G401 (cell line): ENCODE results near the gene GBA3. TPM values are rescaled to one million over a fixed set of nuclear protein-coding genes. Genes with fewer than 3 reads are reported as not detected.

Experiments
- DNase-seq: peaks from one replicate; pipeline ENCODE4 v3.0.0-alpha.2; 2015; ENCODE audit warnings: low spot score
- in situ Hi-C: cut with HindIII; loops from 2 replicates; pipeline ENCODE4 v1.10.0; 2016; ENCODE audit warnings: low sequenced_read_pairs, mixed read lengths
- total RNA-seq: library from RNA; depleted of rRNA; stranded (reverse); fragments of >200 nt; shearing (Covaris generic); gene quantifications from 2 replicates; pipeline ENCODE4 v1.2.3, GENCODE V29; 2014

Gene GBA3
- total RNA-seq, 1 experiment from 2014 or later, result not detected

DNA sequence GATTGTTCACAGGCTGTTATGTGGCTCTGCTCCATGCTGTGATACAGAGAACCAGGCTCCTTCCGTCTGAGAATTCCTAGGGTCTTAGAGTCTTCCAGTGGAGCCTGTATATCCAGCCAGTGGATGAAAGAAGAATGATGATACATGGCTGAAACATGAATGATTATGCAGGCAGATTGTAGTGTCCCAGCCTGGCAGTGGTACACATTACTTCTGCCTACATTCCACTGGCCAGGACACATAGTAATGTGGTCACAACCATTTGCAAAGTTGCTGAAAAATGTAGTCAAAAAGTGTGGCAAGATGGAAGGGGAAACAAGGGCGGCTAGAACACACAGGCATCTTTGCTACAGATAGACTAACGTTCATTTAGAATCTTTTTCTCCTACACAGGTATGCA lies 4.5 kb upstream of the GBA3 start:
- in situ Hi-C loops, result no loop called here
- DNase-seq, result no peak

DNA sequence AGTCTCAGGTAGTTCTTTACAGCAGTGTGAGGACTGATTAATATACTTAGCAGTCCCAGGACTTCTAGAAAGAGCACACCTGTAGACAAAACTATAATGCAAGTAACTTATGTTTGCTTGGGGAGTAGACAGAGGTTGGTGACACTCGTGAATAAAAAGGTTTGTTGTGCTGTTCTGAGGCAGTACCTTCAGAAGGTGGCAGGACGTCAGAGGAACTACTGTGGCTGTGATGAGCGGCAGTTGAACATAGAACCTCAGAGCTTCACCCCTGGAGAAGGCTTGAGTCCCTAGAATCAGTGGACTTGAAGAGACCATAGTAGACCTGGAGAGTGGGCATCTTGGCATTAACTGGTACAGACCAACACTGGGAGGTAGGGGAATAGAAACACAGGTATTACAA lies 3.3 kb upstream of the GBA3 start:
- in situ Hi-C loops, result no loop called here

DNA sequence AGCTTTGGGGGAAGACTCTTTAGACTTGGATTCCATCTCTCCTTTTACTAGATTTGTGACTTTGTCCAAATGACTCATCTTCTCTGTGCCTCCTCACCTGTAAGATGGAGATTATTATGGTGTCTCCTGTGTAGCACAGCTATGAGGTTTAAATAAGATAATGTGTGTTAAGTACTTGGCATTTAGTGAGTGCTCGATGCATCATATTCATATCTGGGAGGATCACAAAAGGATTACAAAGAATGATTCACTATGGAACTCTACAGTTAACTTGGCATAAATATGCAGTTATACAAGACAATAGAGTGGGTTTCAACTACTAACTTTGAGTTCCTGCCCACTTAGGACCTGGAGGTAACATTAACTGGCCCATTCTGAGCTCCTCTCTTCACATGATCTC lies 2.3 kb downstream of the GBA3 start:
- in situ Hi-C loops, result no loop called here
- DNase-seq, result no peak

More for the DNA sequence above, 3.3 kb upstream of the GBA3 start:
- DNase-seq, result no peak

DNA sequence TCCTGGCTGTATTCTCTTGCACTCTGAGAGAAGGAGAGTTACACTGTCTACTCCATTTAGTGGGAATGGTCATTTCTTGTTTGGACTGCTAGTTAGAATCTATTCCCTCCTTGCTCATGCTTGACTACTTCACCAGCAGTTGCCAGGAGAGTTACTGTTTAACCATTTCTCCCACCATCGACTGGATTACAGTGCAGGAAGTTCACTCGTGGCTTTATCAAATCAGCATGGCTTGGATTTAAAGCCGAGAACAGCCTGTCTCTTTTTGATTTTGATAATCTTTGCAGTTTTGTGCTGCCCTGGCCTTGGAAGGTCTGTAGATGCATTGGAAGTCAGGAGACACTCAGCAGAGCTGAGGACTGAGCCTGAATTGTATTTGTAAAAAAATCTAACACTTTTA lies 3.2 kb downstream of the GBA3 start:
- no peak for DNase-seq
- in situ Hi-C loops, result no loop called here

DNA sequence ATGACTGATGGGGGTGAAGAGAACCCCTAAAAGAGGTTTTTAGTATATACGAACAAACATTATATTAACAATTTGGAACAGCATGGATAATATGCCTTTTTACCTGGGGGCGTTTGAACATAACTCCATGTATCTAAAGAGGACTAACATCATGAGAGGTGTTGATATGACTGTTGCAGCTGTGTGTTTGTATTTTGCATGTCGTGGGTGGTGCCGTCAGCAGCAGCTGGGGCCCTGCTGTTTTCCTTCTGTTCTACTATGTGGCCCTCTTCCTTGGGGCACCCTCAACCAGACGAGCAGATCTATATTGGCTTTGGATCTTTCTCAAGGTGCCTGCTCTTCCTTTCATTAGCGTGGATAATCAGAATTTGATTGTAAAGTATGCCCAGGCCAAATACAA lies 11.2 kb downstream of the GBA3 start:
- DNase-seq, result no peak
- in situ Hi-C loops, result no loop called here

DNA sequence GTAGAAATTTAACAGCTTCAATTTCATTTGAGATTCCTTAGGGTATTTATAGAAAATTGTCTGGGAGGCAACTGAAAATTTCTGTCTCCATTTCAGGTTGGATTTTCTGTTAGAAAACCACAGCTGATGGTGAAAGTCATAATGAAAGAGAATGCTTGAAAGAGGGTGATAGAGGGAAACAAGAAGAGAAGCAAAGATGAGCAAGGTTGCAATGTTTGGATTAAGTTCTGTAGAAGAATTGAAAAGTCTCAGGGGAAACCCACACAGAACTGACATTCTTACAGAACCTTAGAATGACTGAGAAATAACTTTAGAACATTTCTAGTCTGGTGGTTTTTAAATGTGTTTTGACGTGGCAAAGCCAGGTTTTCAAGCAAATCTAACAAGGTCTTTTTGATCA lies 14.7 kb downstream of the GBA3 start:
- in situ Hi-C loops, result no loop called here
- DNase-seq, result no peak

DNA sequence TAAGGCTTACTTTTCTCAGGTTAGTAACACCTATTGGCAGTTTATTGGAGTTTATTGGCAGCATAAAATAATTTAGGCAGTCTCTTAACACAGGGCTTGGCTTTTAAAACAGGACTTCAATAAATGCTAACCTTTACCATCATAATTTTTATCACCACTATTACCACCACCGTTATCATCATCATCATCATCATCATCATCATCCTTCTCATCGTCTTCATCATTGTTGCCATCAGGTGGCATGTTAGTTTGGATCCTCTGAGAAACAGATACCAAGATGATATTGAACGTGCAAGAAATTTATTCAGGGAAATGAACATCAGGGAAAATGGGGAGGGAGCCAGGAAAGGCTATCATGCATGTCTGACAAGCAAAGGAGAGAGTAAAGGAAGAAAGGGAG lies 16.2 kb downstream of the GBA3 start:
- no peak for DNase-seq
- in situ Hi-C loops, result no loop called here

DNA sequence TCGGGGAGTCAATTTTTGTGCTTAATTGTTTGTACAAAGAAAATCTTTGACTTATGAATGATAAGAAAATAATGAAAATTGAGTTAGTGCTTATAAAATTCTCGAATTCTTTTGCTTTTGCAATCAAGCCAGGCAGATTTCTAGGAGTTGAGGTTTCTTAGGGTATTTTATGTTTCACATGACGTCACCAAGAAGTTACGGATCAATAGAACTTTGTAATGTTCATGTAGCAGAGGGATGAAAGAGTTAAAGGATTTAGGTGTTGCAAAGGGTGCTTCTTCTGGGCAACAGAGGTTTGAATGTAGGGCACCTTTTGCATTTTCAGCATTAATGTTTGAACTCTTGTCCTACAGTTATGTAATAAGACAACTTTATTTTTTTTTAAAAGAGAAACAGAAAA lies 19.4 kb downstream of the GBA3 start:
- in situ Hi-C loops, result no loop called here
- DNase-seq, result no peak

DNA sequence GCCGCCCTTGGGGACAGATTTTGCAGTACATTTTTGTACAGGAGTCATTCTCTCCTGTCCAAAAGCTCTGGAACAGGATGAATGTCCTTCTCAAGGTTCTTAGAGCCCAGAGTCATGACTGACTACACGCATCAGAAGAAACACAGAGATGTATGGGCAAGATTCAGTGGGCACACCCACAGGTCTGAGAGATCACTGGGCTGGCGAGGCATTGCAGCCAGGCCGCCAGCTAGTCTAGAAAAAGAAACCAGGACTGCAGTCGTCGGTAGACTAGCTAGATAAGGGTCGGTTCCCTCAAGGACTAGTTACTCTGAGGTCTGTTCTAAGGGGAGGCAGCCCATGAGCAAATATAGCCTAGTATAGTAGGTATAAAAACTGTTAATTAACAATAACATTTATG lies 19.8 kb downstream of the GBA3 start:
- DNase-seq, result no peak
- in situ Hi-C loops, result no loop called here

DNA sequence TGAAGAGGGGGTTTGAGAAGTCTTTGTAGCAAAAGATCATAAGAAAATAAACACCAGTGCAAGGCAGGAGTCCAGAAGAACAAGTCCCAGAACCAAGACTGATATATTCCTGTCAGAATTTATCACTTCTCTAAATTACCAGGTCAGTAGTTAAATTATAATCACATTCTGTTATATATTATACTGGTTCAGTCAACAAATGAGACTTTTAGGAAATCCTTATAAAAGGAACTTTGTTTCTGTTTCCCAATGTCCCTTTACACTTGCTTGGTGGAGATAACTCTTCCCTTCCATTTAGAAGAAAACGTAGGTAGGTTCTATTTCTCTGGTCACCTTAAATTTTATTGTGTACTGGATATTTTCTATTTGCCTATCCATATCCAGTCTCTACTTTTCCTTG lies 21.1 kb downstream of the GBA3 start:
- in situ Hi-C loops, result no loop called here
- DNase-seq, result no peak

DNA sequence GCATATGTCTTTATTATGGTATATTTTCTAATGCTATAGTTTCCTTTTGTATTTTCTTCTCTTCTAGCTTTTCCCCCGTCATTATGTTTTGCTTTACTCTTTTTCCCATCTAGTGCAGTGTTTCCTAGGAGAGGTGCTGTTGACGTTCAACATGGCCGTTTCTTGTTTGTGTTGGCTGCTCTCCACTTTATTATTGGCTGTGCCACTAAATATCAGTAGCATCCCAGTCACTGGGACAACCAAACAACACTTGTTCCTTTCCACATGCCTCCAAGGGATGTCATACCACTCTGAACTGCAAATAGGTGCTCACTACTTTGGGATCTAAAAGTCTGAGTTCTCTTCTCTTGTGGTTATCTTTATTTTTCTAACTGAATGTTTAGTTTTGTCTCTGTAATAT lies 26.5 kb downstream of the GBA3 start:
- in situ Hi-C loops, result no loop called here
- DNase-seq, result no peak

DNA sequence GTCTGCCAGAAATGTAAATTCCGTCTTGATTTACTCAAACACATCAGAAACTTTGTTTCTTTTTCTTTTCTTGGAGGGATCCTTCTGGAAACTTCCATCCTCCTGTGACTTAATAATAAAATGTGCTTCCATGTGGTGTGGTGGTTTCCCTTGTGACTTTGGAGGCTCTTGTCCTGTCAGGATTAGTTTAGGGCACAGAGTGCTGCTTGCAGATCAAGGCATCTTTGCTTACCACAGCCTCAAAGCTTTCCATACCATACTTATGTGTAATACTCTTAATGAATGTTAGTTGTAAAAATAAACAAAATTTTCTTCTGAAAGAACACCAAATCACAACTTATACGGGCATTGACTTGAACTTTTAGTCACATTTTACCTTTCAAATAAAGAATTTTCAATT lies 27.4 kb downstream of the GBA3 start:
- no peak for DNase-seq
- in situ Hi-C loops, result no loop called here

DNA sequence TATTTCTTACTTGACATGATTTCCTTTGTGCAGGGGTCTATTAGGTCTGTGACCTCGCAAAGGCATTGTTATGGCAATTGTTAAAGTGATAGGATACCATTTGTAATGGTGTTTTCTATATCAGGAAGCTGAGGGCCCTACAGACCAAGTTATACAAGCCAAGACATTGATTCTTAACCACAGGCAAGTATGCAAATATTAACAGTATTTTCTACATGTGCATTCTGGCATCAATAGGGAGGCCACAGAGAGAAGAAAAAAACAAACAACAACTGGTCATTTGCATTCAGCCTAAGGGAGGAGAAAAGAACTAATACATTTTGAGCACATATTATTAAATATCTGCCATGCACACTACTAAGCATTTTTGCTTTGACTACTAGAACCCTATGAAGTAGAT lies 28.5 kb downstream of the GBA3 start:
- no peak for DNase-seq
- in situ Hi-C loops, result no loop called here

DNA sequence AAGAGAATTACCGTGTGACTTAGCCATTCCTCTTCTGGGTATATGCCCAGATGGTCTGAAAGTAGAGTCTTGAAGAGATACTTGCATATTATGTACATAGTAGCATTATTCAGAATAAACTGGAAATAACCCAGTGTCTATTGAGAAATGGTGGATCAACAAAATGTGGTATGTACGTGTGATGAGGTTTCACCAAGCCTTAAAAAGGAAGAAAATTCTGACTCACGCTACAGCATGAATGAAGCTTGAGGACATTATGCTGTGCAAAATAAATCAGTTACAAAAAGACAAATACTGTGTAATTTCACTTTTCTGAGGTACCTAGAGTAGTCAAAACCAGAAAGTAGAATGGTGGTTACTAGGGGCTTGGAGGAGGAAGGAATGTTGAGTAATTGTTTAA lies 37.3 kb downstream of the GBA3 start:
- no peak for DNase-seq
- in situ Hi-C loops, result no loop called here

DNA sequence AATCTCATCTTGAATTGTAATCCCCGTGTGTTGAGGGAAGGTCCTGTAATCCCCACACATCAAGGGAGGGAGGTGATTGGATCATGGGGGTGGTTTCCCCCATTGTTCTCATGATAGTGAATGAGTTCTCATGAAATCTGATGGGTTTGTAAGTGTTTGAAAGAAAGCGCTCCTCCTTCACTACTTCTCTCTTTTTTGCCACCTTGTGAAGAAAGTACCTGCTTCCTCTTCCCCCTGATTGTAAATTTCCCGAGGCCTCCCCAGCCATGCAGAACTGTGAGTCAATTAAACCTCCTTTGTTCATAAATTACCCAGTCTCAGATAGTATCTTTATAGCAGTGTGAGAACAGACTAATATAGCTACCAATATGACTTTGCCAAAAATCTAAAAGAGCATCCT lies 41.1 kb downstream of the GBA3 start:
- in situ Hi-C loops, result no loop called here
- no peak for DNase-seq

DNA sequence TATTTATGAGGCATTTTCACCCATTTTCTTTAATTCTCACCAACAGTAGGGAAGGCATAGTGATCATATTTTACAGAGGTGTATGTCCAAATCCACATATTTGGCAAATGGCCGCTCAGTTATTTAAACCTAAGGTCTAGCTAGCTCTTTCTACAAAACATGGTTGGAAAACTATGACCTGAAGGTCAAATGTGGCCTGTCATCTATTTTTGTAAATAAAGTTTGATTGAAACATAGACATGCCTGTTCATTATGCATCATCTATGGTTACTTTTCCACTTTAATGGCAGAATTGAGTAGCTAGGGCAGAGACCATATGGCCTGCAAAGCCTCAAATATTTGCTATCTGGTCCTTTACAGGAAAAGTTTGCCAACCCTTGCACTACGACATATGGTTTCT lies 44.2 kb downstream of the GBA3 start:
- in situ Hi-C loops, result no loop called here
- no peak for DNase-seq

DNA sequence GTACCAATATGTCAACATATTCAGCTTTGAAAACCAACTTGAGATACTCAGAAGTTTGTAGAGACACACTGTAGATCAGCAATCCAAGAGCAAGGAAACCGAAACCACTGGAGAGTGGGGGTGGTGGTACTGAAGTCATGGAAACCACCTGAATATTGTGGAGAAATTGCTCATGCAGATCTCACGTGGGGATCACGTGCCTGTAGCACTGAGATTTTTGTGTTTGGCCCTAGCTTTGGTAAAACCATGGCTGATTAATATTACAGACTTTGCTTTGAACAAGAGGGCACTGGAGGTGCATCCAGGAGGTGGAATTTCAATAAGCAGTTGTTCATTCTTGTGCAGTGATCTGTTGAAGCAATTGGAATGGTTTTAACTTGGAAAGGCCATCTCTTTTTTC lies 47.2 kb downstream of the GBA3 start:
- DNase-seq, result no peak
- in situ Hi-C loops, result no loop called here

DNA sequence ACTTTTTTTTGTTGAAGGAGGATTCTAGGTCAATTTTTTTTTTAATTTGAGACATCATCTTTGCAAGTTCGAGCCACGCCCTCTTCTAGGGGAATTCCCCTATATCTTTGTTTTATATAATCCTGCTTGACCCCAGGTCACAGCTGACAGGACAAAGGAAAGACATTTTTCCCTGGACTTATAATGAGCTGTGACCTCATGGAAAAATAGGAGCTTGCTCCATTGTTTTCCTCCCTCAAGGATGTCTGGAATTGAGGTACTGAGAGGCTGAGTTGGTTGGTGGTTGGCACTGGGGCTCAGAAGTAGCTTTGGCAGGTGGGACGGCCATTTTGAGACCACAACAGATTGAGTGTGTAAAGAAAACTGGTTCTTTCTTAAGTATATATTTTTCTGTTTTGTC lies 49.0 kb downstream of the GBA3 start:
- in situ Hi-C loops, result no loop called here

DNA sequence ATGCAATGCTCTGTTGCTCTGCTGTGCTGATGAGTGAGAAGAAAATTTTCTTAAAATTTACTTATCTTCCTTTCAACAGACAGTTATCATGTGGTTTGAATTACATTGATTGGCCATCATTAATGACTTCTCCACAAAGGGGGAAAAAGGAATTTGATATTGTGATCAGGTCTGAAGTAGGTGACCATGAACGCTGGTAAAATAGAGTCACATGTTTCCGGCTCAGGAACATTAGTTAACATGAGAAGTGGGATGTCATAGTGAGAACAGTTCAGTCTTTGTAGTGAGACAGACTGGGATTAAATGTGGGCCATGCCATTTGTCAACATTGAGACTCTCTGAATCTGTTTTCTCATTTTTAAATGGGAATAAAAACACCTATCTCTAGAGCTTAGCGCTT lies 50.6 kb downstream of the GBA3 start:
- in situ Hi-C loops, result no loop called here
- no peak for DNase-seq

More for the DNA sequence above, 49.0 kb downstream of the GBA3 start:
- DNase-seq, result no peak

DNA sequence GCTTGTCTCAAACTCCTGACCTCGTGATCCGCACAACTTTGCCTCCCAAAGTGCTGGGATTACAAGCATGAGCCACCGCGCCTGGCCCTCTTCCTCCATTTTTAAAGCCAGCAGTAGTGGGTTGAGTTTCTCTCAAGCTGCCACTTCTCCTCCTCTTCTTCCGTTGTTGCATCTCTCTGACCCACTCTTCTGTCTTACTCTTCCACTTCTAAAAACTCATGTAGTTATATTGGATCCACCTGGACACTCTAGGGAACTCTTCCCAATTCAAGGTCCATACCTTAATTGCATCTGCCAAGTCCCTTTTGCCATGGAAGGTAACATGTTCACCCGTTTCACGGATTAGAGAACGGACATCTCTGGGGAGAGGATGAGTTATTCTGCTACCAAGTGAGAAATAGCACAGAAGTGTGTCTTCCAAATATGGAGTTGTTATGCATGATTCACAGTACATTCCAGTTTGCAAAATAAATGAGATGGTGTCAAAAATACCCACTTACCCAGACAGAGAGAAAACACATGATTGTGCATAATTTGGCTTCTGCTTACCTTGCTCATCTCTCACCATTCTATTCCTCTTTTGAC lies 51.8 kb downstream of the GBA3 start:
- no peak for DNase-seq
- in situ Hi-C loops, result no loop called here

DNA sequence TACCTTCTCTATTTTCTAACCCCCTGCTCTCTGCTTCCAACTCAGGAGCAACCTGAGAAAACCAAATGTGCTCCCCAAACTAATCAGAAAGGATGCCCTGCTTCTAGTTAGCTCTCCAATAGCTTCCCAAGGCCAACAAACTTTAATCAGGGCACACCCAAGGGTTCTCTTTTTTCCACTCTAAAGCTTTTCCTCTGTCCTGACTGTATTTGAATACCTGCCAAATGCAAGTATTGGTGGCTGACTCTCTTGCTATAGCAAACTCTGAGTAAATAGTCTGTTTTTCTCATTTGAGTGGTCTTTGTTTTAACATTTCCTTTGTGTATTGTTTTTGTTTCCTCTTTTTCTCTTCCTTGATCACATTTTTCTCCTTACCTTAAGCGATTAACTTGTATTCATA lies 52.5 kb downstream of the GBA3 start:
- in situ Hi-C loops, result no loop called here
- no peak for DNase-seq

DNA sequence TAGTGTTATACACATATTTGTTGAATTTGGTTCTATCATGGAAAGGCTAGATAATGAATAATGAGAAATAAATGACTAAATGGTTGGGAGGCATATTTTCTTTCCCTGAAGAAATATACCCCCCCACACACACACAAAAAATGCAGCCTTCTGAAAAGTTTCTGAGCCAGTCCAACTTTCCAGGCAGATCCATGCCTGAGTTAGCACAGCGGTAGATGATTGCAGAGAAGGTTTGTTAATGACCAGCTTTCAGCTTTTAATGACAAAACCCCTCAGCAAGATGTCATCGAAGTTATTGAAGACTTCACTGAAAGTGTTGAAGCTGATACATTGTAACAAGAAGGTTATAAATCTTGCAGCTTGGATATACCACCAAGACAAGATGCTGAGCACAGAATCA lies 61.4 kb downstream of the GBA3 start:
- no peak for DNase-seq
- in situ Hi-C loops, result no loop called here
